ENCODE measurements around the gene INPP4A.

The INPP4A gene

GRCh38 chr2:98643496-98644100, 198.9 kb downstream of the INPP4A start:
- peaks cover 2% of the 10 kb centered on the region for H3K36me3 Mint-ChIP-seq
- no peaks in the 10 kb centered on the region for H3K27me3 Mint-ChIP-seq
- peaks cover 10% of the 10 kb centered on the region for H3K4me1 Mint-ChIP-seq (ENCODE audit: low read depth)
- H3K27ac Mint-ChIP-seq: peak overlapping the region; percentile 83
- H3K4me3 Mint-ChIP-seq: no peak overlapping the region
- no peaks in the 10 kb centered on the region for H3K9me3 Mint-ChIP-seq (ENCODE audit: low read depth)
